Measurements from ENCODE around the gene BAIAP2. TPM values are rescaled to one million over a fixed set of nuclear protein-coding genes. Genes with fewer than 3 reads are reported as not detected.

Gene BAIAP2
- total and polyA plus RNA-seq, 2 donors from 2014 or later: 44.5 to 45.8 TPM

DNA sequence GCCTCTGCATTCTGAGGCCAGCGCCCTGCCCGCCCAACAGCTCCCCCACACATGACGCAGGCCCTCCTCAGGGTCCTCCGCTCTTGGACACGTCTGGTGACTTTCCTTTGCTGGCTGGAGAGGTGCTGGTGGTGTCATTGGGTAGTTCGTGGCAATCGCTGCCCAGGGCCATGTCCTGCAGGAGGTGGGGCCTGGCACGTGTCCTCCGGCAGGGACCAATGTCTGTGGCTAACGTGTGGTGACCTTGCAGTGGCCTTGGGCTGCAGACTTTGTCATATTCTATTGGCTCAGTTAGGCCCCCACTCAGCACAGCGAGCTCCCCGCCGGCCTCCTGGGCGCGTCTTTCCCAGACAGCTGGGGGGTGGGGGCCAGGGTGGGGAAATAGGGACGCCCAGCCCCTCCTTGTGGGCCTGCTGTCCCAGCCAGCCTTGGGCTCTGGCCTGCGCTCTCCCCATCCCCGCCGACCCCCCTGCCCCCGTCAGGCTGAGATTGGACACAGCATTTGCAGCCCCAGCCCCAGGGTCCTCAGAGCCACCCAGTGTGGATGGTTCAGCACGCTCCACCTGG lies 78.3 kb downstream of the BAIAP2 start:
- Histone ChIP-seq H3K4me3 (ENCODE audit: low read length in 3 of 3) (no peak overlapping the region), H3K27ac (ENCODE audit: low read depth in 2 of 2, low read length in 2 of 2) (no peak overlapping the region), H3K4me1 (ENCODE audit: control insufficient read depth in 2 of 3, insufficient read depth in 2 of 3, low read depth in 1 of 3, low read length in 3 of 3) (no peaks in the 10 kb centered on the region), H3K9ac (ENCODE audit: low read length in 3 of 3) (no peak overlapping the region), H3K27me3 (ENCODE audit: control insufficient read depth, insufficient read depth, low read length) (no peaks in the 10 kb centered on the region), H3K36me3 (ENCODE audit: control insufficient read depth in 2 of 3, insufficient read depth in 3 of 3, low read length in 3 of 3) (peaks cover 0 to 3% (median 2%) of the 10 kb centered on the region in 3 donors), H3K9me3 (ENCODE audit: control insufficient read depth in 2 of 3, insufficient read depth in 1 of 3, low read length in 3 of 3) (no peaks in the 10 kb centered on the region)
- intact Hi-C loops (cut with DNase I): no loop called here
- FAIRE-seq: no peak
- no peak for TF ChIP-seq CTCF (IDR thresholded peaks at IDR 0.05; ENCODE audit: borderline replicate concordance, extremely low read depth, insufficient read depth)
- DNase-seq: no peak

DNA sequence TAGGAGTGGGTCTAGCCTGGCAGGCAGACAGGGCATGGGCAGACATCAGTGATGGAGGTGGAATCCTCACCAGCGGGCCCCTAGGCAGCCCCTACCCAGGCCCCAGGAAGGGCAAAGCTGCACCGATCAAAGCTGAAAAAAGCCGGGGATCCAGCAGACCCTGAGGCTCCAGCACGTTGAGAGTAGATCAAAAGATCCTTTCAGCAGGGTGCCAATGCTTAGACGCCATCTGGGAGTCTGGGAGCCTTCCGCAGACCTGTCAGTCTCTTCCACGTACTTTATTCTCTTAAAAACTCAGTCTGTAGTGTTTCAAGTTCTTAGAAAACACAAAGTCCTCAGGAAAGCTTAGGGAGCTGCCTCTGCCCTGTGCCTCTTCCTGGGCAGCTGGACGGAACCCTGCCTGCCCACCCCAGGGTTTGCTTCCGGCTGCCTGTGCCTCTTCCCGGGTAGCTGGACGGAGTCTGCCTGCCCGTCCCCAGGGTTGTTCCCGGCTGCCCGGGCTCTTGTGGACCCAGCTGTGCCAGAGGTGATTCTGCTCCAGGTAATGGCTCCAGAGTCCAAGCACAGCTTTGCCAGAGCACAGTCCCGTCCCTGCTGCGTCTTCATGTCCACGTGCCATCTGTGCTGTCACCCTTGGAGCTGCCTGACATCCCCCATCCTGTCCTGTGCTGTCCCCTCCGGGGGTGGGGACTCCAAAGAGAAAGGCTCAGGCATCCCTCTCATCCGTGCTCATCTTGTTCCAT lies 79.6 kb downstream of the BAIAP2 start:
- Histone ChIP-seq H3K27me3 (ENCODE audit: control insufficient read depth, insufficient read depth, low read length) (no peaks in the 10 kb centered on the region), H3K27ac (ENCODE audit: low read depth in 2 of 2, low read length in 2 of 2) (no peak overlapping the region), H3K36me3 (ENCODE audit: control insufficient read depth in 2 of 3, insufficient read depth in 3 of 3, low read length in 3 of 3) (peaks cover 0 to 3% (median 2%) of the 10 kb centered on the region in 3 donors), H3K4me1 (ENCODE audit: control insufficient read depth in 2 of 3, insufficient read depth in 2 of 3, low read depth in 1 of 3, low read length in 3 of 3) (peaks cover 0 to 5% (median 0%) of the 10 kb centered on the region in 3 donors), H3K4me3 (ENCODE audit: low read length in 3 of 3) (no peak overlapping the region), H3K9ac (ENCODE audit: low read length in 3 of 3) (no peak overlapping the region), H3K9me3 (ENCODE audit: control insufficient read depth in 2 of 3, insufficient read depth in 1 of 3, low read length in 3 of 3) (no peaks in the 10 kb centered on the region)
- FAIRE-seq (no peak), DNase-seq (no peak)
- no peak for TF ChIP-seq CTCF (IDR thresholded peaks at IDR 0.05; ENCODE audit: borderline replicate concordance, extremely low read depth, insufficient read depth)
- intact Hi-C loops (cut with DNase I): no loop called here

GRCh38 chr17:81115219-81115618 lies 80.3 kb downstream of the BAIAP2 start:
- H3K27ac ChIP-seq (ENCODE audit: low read depth in 2 of 2, low read length in 2 of 2): no peak overlapping the region
- FAIRE-seq: no peak
- H3K36me3 ChIP-seq (ENCODE audit: control insufficient read depth in 2 of 3, insufficient read depth in 3 of 3, low read length in 3 of 3): peaks cover 0 to 3% (median 2%) of the 10 kb centered on the region in 3 donors
- DNase-seq: no peak
- H3K4me1 ChIP-seq (ENCODE audit: control insufficient read depth in 2 of 3, insufficient read depth in 2 of 3, low read depth in 1 of 3, low read length in 3 of 3): peaks cover 0 to 7% (median 0%) of the 10 kb centered on the region in 3 donors
- intact Hi-C loops (cut with DNase I): no loop called here
- no peak overlapping the region for H3K9ac ChIP-seq (ENCODE audit: low read length in 3 of 3)
- no peaks in the 10 kb centered on the region for H3K27me3 ChIP-seq (ENCODE audit: control insufficient read depth, insufficient read depth, low read length)
- TF ChIP-seq CTCF (IDR thresholded peaks at IDR 0.05; ENCODE audit: borderline replicate concordance, extremely low read depth, insufficient read depth): no peak
- H3K9me3 ChIP-seq (ENCODE audit: control insufficient read depth in 2 of 3, insufficient read depth in 1 of 3, low read length in 3 of 3): no peaks in the 10 kb centered on the region
- no peak overlapping the region for H3K4me3 ChIP-seq (ENCODE audit: low read length in 3 of 3)

Data from kidney (tissue), 14 donors.